NCI-H526 treated with DMSO at 0.1 percent for 48 hours (cell line): ENCODE data around the gene TNS3.
"Not testable (repeated sequence)": the region's sequence is repeated elsewhere in the genome, so short reads cannot be mapped to it uniquely, and the experiment has no call there.

ENCODE experiments used
- DNase-seq: peaks from one replicate; lab custom pipeline; 2025; lab: John Stamatoyannopoulos, UW

The TNS3 gene

DNA sequence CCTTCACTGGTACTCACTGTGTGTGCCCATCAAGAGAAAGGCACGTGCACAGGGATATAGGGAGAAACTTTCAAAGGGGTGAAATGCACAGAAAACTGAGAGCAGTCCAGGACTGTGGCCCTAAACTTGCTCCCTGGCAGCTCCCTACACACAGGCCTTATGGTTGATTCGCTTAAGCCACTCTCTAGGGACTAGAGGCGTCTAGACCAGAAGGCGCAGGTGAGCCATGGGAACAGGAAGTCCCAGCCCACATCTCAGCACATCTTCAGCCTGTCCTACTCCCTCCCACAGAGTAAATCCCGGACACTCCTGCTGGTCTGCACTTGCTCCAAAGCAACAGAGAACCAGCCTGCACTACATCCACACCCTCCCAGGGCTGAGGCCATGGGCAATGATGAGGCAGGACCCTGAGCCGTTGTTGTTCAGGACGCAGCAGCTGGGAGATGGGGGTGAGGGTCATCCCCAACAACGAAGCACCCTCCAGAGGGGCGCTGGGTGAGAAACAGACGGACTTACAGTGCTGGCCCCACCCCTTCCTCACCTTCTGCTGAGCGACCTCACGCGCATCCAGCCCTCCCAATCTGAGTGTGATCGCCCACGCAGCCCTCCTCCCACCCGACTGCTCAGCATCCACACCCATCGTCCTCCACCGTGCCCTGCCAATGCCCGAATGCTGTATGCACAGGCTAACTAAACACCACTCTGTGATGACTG, 109.3 kb downstream of the TNS3 start:
- no peak for DNase-seq

DNA sequence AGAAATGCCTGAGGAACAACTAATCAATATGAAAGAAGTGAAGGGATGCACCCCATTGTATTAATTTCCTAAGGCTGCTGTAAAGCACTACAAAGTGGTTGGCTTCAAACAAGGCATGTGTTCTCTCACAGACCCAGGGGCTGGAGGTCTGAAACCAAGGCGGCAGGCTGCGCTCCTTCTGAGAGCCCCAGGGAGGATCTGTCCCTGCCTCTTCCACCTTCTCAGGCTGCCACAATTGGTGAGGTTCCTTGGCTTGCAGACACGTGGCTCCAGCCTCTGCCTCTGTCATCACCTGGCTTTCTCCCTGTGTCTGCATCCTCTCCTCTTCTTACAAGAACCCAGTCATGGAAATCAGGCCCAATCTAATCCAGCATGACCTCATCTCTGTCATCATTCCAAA, 110.1 kb downstream of the TNS3 start:
- DNase-seq, result no peak

DNA sequence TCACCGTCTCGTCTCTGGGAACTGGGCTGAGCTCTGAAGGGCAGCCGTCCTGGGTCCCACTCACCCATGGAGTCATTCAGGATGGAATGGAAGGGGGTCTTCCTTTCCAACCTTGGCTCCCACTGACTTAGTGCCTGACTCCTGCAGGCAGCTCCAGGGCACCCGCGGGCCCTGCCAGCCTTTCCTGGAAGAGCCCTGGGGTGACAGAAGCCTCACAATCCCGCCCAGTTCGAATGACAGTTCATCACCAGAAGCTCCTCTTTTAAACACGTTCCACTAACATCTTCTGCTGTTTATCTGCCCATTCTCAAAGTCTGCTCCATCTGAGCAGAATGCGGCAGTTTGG, 110.6 kb downstream of the TNS3 start:
- DNase-seq, result no peak

DNA sequence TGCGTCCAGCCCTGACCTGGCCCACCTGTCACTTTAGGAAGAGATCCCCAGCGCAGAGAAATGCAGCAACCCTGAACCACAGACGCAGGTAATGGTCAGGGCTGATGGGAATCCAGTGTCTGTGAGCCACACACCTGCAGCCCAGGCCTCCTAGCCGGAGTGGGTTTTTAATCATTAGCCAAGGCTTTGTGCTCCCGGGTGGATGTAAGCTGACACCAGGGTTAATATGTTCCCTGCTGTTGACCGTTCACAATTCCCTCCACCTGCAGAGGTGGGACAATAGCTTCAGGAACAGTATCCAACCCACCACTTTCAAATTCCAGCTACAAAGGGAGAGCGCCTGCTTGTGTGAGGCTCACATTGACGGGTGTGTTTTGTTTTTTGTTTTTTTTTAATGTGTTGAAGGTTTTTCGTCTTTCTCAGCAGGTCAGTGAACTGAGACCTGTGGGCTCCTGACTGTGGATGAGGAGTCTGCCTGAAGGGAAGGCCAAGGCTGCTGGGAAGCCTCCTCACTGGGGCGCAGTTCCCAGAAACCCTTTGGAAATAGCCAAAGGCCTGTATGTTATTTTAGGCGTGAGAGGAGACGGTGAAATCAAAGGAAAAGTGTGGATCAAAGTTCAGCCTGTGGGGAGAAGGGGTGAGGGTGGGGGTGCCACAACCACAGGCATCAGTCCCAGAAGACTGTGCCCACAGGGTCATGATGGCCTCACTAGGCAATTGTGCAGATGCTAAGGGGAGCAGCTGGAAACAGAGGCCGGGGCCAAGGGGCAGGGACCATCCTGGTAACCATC, 111.1 kb downstream of the TNS3 start:
- DNase-seq, result peak; percentile 78

DNA sequence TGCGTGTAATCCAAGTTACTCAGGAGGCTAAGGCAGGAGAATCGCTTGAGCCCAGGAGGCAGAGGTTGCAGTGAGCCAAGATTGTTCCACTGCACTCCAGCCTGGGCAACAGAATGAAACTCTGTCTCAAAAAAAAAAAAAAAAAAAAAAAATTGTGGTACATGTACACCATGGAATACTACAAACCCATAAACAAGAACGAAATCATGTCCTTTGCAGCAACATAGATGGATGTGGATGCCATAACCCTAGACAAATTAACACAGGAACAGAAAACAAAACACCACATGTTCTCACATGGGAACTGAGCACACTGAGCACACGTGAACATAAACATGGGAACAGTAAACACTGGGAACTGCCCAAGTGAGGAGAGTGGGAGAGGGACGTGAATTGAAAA, 112.1 kb downstream of the TNS3 start:
- DNase-seq, result not testable (repeated sequence)

GRCh38 chr7:47466832-47467231, 115.1 kb downstream of the TNS3 start:
- DNase-seq, result no peak

DNA sequence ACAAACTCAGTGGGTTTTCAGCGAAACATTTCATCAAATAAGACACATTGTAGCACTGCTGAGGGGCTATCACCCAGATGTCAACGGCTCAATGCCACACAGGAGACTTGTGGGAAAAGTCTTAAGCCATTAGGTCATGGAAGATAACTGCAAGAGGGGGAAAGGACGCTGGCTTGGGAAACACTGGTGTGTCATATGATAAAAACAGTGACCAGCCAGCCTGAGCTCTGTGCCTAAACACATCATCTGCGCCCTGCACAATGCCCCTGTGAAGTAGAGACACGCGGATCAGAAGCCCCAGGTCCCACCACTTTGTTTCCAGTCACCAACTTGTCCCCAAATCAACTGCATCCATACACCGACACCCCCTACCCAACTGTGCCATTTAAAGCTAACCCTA, 116.7 kb downstream of the TNS3 start:
- DNase-seq, result no peak

DNA sequence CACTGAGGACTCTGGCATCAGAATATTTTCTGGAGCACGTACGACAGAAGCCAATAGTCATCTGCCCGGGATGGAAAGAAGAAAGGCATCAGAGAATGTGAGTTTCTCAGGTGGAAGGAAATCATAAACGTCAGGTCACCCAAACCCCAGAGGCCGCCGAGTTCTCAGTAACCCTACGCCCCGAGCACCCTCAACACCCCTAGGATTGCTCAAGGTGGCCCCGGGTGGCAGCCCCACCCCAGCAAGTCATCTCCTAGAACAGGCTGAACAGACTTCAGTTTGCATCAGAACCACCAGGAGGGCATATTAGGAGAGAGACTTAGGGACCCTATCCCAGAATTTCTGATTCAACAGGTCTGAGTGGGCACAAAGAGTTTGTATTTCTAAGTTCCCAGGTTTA, 117.6 kb downstream of the TNS3 start:
- no peak for DNase-seq

DNA sequence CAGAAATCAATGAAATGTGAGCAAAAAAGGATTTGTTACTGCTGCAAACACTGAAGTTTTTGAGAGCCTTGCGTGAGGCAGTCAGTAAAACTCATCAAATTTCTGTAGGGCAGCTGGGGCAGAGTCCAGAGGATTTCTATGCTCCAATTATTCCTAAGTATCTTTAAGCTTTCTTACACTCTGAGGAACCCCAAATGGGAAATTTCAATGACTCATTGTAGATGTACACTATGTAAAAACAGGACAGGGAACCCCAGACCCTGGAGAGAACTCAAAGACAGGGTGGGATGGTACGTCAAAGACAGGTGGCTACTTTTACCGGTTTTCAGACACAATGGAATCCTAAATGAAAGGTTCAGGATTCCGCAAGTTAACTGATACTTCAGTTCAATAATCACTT, 120.2 kb downstream of the TNS3 start:
- DNase-seq, result no peak

GRCh38 chr7:47461161-47461560, 120.8 kb downstream of the TNS3 start:
- no peak for DNase-seq

DNA sequence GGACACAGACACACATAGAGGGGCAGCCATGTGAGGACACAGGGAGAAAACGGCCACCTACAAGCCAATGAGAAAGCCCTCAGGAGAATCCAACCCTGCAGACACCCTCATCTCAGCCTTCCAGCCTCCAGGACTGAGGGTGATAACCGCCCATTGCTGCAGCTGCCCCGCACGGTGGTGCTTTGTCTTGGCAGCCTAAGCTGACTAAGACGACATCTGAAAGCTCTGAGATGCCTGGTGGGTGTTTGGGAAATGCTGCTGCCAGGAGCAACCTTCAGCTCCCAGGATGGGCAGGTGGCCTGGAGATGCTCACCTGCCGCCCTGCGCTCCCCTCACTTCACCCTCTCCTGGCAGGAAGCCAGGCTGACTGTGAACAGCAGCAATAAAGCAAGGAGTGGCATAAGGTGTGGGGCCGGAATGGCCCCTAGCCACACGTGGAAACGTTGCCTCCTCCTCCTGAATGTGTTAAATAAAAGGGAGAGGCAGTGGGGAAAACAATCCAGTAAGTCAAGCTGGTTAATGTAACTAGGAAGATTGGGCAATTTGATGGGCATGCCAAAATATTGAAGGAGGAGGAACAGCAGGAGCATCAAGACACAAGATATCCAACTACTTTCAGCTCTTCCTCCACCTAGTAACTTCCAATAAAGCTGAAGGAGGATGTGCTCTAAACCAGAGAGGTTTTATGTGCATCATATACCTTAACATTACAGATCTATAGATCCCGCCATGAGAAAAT, 121.5 kb downstream of the TNS3 start:
- no peak for DNase-seq

DNA sequence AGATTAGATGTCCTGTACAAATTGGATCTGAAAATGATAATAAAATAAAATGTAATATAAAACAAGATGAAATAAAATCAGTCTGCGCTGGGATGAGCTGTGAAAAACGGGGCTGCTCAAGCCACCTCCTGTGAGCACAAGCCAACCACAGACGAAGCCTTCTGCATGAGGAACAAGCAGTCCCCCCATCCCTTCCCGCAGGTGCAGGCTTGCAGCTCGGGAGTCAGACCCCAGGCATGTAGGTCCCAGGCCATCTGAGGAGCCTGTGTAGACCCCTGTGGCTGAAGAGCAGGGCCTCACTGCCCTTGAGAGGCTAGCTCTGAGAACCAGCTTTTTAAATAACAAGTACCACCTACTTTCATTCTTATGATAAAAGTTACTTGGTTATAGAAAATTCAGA, 123.4 kb downstream of the TNS3 start:
- no peak for DNase-seq

DNA sequence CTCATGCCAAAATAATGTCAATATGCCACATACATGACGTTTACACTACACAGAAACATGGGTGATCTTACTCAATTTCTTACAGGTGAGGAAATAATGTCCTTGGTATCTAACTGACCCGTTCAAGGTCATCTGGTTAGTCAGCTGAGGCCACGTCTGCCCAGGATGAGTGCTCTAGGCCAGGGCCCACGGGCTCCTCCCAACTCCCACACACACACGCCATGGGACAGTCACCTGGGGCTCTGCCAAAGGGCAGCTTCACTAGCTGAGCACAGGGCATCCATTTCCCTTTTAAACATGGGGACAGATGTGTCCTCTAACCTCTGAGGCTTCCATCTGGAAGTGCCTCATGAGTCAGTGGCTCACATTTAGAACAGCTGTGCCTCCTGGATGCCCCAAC, 123.9 kb downstream of the TNS3 start:
- no peak for DNase-seq

- DNase-seq, result no peak
Observed at GRCh38 chr7:47456210-47456955, 125.5 kb downstream of the TNS3 start.

DNA sequence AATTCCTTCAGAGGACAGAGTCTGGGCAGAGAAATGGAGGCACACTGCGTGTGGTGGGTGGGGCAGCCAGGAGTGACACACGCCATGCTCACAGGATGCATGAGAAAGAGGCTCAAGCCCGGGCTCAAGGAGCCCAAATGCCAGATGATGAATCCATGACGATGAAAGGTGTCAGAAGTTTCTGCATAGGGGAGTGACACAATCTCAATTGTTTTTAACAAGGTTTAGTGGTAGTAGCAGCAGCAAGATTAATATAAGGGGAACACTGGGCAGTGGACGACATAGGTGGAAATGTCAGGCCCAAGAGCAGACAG, 126.1 kb downstream of the TNS3 start:
- DNase-seq, result no peak

GRCh38 chr7:47454974-47455871, 126.7 kb downstream of the TNS3 start:
- DNase-seq, result no peak

DNA sequence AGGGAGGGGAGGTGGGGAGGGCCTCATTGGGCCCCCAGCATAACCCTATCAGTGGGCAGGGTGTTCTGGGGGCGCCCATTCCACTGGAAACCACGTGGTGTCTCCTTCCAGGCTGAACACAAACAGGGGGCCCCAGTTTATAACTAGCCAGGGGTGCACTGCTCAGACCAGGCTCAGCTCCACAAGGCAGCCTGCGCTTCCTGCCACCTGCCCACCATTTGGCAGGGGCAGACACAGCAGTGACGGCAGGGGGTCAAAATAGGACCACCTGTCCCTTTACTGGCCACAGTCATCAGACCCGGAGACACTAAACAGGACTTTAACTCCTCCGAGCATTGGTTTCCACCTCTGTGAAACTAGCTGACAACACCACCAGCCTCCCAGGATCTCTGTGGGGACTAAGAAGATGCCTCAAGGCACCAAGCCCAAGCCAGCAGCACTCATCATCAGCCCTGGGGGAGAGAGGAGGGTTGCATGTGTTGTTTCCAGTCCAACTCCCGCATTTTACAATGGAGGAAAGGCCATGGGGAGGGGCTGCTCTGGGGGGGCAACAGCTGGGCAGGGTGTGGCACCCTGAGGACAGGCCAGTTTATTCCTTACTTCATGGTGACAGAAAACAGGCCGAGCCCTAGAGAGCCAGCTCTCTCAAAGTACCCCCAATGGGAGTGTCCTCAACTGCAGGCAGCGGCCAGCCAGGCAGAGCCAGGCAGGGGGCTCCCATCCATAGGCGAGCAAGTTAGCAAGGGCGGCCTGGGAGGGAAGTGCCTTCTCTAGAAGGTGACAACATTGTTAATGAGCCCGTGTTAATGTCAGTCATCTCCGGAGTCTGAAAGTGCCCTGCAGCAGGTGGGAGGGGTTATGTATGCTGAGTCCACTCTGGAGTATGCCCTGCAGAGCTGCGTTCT, 127.6 kb downstream of the TNS3 start:
- no peak for DNase-seq

GRCh38 chr7:47453093-47454061, 128.5 kb downstream of the TNS3 start:
- no peak for DNase-seq

DNA sequence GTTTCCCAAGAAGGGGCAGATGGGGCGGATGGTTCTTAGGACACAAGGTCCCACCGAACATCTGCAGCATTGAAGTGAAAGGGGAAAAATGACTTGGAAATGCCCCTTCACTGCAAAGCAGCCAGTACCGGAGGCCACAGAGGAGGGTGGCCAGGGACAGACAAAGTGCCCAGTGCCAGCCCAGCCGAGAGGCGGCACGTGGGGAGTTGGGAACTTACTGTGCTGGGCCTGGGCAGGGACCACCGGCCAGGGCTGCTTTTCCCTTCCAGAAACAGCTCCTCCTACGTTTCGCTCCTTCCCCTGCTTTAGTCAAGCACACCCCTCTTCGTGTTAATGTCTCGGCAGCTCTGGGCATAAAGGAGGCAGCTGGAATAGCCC, 129.2 kb downstream of the TNS3 start:
- no peak for DNase-seq
